Stimulated activated CD8-positive, alpha-beta memory T cell treated with anti-CD3 and anti-CD28 coated beads, Interleukin-7, amount 100 ng/mL, for 48 hours (primary cell): ENCODE results near the gene SLC3A2.
"Not testable (repeated sequence)": the region's sequence is repeated elsewhere in the genome, so short reads cannot be mapped to it uniquely, and the experiment has no call there.

Source experiments
- DNase-seq, 2 donors: peaks; one replicate each; pipeline ENCODE4 v3.0.0-alpha.2; 2020; ENCODE audit warnings: low read depth in 1 of 2; ENCODE audit errors: extremely low read depth in 1 of 2

The SLC3A2 gene

GRCh38 chr11:62925745-62926679 lies 45.3 kb downstream of the SLC3A2 start:
- DNase-seq: no peak

- DNase-seq: no peak
Measured at GRCh38 chr11:62926680-62927455, 46.2 kb downstream of the SLC3A2 start.

- DNase-seq: no peak
Measured at GRCh38 chr11:62928011-62928410, 47.3 kb downstream of the SLC3A2 start.

GRCh38 chr11:62930157-62930556 lies 49.5 kb downstream of the SLC3A2 start:
- no peak for DNase-seq

GRCh38 chr11:62930666-62931065 lies 50.0 kb downstream of the SLC3A2 start:
- no peak for DNase-seq

GRCh38 chr11:62931499-62932278 lies 51.0 kb downstream of the SLC3A2 start:
- no peak for DNase-seq

- no peak for DNase-seq
Measured at GRCh38 chr11:62933285-62933684, 52.6 kb downstream of the SLC3A2 start.

GRCh38 chr11:62933750-62934495 lies 53.2 kb downstream of the SLC3A2 start:
- DNase-seq: no peak

GRCh38 chr11:62934496-62934785 lies 53.7 kb downstream of the SLC3A2 start:
- no peak for DNase-seq

- DNase-seq: not testable (repeated sequence)
Measured at GRCh38 chr11:62937528-62937927, 56.8 kb downstream of the SLC3A2 start.
